NT2/D1 (cell line): Measurements from ENCODE around the gene CORO7.

Experiments used
- YY1 ChIP-seq: IDR thresholded peaks from 2 replicates; pipeline ENCODE4 v1.6.1; 2011; ENCODE audit not compliant: insufficient read length, insufficient read depth
- ZNF274 ChIP-seq: IDR thresholded peaks from 2 replicates; pipeline ENCODE4 v1.6.1; 2011; ENCODE audit warnings: mild to moderate bottlenecking, low read depth, low read length

DNA sequence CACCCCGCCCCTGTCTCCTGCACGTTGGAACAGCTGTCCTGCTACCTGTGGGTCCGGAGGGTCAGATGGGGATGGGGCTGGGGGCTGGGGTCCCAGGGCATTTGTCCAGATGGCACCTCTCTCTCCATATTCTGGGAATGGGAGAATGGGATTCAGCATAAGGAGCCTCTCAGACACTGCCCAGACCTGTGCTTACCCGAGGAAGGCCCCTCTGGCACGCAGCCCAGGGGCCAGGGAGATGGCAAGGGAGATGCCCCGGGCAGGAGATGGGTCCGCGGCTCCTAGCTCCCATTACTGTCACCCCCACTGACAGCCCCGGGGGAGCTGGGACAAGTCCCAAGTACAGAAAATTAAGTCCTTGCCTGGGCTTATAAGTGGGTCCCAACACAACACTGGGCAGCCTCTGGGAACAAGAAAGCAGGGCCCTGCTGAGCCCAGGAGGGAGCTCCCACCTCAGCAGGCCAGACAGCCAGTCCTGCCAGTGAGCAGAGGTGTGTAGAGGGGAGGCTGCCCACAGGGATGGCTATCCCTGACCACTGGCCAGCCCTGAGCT, 43.0 kb downstream of the CORO7 start:
- TF ChIP-seq ZNF274 = no peak
- TF ChIP-seq YY1 = no peak
